NCI-H526 treated with DMSO at 0.1 percent for 48 hours (cell line): ENCODE data around the gene GPR37.
A peak's percentile ranks its signal among the peaks of the same experiment; 100 is the strongest.

ENCODE experiments used
- DNase-seq: peaks from one replicate; lab custom pipeline; 2025; lab: John Stamatoyannopoulos, UW

Gene GPR37

DNA sequence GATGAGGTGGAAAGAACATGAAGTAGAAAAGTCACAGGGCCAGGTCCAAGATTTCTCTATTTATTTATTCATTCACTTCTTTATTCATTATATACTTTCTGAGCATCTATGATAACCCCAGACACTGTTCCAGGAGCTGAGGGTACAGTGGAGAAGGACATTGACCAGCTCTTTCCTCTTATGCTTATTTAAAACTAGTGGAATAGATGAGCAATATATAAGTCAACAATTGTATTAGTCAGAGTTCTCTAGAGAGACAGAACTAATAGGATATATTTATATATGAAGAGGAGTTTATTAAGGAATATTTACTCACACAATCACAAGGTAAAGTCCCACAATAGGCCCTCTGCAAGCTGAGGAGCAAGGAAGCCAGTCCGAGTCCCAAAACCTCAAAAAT is 15.0 kb upstream of the GPR37 start:
- no peak for DNase-seq

DNA sequence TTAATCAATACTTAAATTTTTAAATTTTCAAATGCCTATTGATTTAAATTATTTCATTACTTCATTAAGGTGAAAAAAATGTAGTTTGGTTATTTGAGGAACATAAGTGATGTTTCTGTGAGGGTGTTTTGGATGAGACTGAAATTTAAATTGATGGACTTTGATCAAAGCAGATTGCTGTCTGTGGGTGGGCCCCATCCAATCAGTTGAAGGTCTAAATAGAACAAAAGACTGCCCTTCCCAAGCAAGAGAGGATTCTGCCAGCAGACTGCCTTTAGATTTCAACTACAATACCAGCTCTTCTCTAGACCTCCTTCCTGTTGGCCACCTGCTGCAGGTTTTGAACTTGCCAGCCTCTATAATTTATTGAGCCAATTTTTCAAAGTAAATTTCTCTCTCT is 14.5 kb upstream of the GPR37 start:
- no peak for DNase-seq

DNA sequence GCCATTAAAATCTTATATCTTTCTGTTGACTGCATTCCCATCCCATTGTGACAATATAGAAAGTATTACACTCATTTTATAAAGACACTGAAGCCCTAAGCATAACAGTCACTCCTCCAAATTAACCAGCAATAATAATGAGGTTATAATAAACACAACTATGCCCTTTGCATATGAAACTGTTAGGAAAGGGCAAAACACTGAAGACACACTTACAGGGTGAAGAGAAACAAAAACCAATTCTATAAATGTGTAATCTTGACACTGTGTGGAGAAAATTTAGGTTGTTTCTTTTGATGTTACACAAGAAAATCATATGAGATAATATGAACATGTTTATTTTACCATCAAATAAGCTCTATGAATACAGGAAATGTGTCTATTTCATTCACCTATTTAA is 14.0 kb upstream of the GPR37 start:
- no peak for DNase-seq

DNA sequence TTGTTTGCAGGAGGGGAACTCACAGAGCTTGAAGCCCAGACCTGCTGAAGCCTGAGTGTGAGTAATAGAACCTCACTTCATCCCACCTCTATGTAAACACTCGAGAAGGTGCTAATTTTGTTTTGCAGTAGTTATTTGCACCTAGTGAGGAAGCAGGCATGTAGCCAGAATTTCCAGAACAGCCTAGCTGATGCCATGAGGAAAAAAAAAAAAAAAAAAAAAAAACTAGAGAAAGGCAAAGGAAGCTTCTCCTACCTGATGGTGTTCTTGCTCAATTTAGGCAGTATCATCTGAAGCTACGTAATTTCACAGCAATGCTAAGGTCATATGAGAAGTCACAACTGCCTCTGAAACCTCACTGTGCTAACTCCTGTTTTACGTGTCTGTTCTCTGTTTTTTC is 13.6 kb upstream of the GPR37 start:
- no peak for DNase-seq

DNA sequence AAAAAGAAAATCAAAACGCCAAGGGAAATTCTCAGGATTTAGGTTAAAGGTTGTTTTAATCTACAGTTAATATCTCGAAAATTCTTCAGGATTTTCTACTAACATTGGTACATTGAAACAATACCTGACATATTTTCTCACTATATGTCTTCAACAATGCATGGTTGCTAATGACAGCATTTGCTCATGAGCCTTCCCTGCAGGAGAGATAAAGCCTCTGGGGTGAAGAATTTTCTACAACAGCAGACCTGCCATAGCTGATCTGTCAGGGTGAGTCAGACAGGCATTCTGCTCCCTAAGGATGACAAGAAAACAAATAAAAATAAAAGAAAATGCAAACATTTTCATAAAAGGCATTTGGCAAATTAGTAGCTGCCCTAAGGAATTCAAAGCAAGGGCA is 11.7 kb upstream of the GPR37 start:
- DNase-seq, result no peak

DNA sequence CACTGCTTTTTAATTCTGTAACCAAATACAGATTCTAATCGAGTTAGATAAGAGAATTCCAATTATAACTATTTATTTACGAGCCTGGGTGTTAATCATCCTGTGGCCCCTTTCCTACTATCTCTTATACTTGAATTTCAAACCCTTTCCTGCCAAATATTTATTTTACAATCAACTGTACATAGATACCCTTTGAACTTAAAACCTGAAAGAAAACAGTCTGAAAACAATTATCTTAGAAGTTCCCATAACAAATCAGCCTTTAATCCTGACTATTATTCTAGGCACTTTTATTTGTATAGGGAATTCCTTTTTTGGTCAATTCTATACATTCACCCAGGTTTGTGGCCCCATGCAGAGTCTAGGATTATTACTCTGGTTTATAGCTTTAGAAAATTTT is 10.6 kb upstream of the GPR37 start:
- DNase-seq, result no peak

DNA sequence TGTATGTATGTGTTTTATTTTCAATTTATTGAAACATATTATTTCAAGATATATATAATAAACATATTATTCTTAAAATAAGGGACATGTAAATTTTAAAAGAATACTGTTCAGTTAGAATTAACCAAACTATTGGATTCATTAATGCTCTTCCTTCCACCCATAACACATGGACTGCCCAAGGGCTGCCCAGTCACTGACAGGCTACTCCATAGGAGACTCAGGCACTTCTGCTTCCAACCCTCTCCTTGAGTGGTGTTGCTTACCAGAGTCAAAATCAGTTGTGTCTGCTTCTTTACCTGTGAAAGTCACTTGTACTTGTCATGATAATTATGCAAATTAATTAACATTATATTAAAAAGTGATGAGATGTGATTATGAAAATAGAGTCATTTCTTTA is 9.8 kb upstream of the GPR37 start:
- no peak for DNase-seq

DNA sequence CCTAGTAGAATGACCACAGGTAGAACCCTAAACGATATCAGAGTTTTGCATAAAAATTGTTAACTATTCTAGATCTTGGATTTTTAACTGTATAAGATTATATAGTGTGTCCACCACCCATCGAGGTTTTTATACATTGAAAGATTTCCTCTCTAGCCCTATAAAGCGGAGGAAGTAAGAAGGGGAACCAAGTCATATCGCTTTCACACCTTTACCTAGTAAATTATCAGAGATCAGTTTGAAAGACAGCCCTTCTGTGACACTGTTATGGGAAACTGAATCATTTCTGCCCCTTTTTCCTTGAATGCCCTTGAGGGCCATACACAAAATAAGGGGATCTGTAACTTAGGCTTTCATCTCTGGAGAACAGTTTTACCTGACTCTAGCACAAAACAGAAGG is 8.3 kb upstream of the GPR37 start:
- no peak for DNase-seq

DNA sequence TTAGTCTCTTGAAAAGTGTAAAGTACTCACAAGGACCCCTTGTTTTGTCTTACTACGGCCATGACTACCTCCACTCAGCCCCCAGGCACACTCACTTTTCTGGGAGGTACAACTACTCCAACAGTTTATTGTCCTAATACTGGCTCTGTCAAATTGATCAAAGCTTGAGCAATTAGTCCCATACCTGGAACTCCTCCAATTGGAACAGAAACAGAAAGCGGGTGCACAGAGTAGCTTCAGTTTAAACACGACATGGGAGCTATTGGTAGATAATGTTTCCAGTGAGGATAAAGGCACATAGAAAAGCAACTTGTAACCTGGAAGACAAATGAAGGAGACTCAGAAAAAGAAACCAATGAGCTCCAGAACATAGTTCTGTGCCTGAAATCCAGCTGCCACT is 7.7 kb upstream of the GPR37 start:
- no peak for DNase-seq

DNA sequence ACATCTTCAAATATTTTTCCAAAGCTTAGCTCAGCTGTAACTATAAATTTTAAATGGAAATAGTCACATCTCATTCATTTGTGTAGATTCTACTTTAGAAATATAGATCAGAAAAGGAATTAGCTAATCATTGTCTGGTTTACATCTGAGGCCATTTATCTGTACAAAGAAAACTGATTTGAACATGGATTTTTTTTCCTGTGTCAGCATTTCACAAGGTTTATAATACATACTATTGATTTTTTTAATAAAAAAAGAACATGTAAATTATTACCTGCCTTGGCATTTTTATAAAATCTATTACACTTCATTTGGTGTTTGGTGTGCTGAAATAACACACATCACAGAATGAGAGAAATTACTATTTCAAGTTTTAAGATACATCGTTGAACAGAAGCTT is 3.5 kb upstream of the GPR37 start:
- no peak for DNase-seq

DNA sequence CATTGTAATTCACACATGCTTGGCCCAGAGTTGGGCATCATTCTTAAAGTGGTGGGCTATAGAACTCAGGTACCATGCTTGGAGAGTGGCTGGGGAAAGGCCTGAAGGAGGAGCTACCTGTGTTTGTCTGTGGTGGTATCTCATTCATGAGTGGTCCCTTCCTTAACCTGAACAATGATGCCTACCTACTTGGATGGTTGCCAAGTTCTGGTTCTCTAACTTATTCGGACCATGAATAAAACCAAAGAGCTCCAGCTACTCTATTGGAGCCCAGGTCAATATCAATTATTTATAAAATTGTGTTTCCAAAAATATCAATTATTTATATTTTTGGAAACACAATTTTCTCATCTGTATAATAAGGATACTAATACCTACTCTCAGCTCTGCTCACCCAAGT is 2.9 kb upstream of the GPR37 start:
- no peak for DNase-seq

DNA sequence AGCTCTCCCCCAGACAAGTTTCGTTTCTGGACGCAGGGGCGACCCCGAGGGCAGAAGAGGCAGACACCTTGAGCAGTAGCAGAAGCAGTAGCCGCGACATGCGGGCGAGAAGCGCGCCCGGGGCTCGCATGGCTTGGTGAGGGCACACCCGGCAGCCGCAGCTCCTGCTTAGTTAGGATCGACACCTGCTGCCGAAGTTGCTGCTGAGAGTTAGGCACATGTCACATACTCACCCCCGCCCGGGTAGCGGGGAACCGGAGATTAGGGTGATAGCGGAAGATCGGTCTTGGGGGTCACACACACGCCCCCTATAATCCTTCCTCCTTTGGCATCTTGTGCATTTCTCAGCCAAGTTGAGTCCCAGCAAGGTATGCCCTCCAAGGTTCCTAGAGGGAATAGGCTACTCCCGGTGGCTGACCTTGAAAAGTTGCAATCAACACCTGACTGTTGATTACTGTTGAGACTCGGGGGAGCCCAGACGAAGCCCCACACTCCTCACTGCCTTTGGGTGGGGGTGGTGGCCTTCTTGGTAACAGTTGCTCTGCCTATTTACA is 668 bp downstream of the GPR37 start:
- peak; percentile 40 for DNase-seq

DNA sequence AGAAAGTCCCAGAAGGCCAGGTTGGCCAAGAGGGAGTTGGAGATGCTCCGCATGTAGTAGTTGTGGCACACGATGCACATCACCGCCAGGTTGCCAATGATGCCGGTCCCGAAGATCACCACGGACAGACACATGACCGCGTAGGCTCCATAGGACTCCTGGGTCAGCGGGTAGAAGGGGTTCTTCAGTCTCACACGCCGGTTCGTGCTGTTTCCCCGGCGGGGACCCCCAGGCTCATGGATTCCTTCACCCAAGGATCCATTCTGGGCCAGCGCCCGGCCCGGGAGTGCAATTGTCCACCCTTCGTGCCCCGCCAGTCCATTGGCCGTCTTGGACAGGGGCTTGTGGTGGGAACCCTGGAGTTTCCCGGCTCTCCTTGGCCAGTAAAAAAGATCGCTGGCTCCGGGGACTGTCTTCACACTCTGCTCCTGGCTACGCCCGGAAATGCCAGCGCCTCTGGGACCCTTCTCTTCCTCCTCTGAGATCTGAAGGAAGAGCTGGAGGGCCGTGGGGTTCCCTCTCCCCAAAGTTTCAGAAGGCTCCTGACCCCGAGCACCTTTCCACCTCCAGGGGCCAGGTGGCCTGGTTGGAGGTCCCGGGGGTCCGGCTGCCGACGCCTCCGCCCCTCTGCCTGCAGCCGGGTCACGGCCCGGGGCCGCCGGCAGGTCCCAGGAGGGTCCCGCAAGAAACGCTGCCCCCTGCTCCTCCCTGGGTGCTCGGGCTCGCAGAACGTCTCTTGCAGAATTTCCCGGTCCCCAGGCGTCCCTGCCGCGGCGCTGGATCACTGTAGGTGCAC is 1.3 kb downstream of the GPR37 start:
- no peak for DNase-seq

DNA sequence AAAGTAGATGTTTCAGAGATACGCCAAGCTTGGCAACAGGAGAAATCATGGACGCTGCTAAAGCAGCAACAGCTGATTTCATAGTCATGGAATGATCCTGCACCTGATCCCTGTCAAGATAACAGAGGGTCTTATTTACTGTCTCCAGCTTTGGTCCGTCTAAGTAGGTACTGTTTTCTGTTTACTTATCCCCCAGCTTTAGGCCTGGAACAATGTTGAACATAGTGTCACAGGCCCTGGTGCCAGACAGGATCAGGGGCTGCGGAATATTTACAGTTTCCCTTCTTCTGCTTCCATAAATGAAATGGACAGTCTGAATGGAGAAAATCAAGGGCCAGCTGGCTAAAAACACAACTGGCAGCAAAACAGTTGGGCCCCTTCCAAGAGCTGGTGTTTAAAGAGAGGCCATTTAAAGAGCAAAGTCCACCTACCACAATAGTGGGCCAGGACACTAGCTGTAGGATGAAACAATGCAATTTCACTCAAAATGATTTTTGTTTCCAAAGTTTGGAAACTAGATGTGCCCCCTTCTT is 2.9 kb downstream of the GPR37 start:
- no peak for DNase-seq

DNA sequence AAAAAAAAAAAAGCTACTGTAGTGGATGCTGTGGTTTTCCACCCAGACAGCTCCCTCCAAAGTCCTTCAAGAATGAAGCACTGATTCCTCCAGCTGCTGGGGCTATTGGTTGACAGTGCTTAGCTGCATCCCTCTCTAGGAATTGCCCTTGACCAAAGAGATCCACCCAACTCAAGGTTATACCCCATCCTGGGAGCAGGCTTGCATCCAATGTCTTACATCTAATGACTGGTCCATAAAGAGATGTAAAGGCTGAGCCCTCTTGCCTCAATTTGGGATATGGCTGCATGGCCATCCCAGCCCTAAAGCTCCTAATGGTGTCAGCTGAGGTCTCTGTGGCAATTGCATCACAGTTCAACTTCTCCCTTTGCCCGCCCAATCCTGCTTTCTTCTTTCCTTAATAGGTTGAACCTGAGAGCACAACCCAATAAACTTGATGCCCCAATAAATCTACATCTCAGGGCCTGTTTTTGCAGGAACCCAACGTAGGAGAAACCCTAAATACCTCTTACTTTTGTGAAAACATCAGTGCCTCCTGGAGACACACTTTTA is 4.4 kb downstream of the GPR37 start:
- no peak for DNase-seq

DNA sequence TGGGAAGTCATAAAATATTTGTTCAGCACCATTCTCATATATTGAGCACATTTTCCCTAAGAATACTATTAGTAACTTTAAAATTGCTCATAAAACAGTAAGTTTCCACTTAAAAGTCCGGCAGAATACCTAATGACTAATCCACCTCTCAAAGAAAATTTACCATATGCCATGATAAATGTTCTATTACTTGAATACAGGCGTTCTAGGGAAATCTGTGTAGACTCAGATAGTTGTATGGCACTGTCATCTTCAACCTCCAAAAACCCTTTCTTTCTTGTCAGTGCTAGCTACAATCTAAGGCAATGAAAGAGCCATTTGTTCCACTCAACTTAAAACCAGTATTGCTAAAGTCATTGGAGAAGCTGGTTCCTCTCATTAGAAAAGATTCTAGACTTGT is 7.3 kb downstream of the GPR37 start:
- DNase-seq, result no peak

DNA sequence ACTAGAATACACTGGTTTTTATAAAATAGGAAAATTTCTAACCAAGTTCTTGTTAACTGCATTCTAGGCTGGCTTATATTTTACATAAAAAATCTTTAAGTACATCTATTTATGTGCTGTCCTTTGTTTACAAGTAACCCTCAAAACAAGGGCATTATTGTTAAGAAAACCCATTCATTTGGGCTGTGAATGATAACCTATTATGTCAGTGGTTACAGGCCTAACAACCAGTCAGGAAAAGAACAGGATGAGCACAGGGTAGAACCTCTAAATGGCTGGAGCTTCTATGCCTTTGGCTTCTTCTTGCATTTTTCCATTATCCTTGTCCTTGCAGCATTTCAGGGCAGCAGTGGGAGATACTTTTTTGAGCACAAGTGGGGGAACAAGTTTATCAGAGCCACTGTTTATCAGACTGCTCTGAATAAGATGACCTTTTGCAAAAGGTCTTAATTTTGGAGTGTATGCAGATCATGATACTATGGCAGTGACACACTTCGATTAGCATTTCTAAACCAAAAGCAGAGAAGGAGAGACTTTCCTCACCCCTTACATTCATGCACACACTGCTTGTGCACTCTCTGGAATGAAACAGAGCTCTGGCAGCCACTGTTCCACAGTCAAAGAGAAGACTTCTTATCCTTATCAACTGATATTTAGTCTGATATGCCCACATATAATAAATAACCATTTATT is 10.9 kb downstream of the GPR37 start:
- DNase-seq, result no peak

DNA sequence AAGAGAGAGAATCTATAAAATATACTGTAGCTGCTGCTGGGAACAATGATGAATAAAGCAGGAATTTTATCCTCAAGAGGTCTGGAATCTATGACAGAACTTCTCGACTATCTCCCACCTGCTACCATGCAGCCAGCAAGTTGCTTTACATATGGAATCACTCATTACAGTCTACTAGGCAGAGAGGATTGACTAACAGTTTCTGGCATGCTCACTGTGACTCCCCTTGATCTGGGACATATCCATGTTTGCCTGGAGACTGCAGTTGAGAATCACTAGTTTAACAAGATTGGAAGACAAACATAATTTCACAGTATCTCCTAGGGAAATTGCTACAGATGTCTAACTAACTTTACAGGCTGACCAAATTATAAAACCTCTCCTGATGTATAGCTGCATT is 13.3 kb downstream of the GPR37 start:
- DNase-seq, result no peak

DNA sequence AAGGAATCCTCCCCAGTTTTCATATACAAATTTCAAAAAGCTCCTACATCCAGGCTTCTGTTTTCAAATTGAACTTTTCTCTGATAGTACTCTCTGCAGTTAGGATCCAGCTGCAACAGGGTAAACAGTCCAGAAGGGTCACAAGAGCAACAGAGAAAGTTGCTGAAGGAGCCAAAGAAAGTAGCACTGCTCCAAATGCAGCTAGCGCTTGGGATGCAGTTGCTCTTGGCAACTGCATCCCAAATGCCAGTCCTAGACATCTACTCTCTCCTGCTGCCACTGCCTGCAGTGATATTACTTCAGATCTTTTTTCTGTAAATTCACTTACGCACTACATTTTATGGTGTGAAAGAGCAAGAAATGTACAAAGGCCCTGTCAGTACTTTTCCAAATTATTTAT is 14.6 kb downstream of the GPR37 start:
- no peak for DNase-seq

DNA sequence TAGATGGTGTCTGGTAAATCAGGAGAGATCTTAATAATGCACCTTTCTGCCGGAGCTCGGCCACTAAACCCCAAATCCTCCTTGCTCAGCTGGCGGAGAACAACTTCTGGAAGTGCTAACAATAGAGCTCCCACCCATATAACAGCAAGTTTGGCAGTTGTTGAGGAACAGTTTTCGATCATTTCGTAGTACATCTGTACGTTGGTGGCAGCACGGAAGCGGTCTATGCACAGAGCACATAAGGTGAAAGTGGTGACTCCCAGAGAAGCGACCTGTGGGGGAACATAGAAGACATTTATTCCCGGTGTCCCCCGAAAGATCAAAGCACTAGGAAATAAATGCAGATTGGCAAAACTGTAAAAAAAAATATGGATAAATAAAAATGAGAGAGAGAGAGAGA is 18.5 kb downstream of the GPR37 start:
- DNase-seq, result no peak

DNA sequence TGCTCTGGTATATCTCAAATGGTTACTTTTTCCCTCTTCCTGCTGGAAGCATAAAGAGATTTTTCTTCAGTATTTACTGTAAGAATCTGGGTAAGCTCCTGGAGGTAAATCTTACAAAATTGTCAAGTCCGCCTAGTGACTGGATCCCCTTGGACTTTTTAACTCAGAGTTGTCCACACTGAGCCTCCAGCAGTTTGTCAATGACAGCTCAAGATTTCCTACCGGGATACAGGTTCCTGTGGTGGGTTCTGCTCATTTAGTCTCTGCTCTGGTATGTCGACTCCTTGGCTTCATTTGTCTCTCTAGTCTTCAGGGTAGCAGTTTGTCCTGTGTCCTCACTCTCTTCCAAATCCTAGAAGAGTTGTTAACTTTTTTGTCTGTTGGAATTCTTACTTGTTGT is 27.0 kb downstream of the GPR37 start:
- DNase-seq, result no peak

DNA sequence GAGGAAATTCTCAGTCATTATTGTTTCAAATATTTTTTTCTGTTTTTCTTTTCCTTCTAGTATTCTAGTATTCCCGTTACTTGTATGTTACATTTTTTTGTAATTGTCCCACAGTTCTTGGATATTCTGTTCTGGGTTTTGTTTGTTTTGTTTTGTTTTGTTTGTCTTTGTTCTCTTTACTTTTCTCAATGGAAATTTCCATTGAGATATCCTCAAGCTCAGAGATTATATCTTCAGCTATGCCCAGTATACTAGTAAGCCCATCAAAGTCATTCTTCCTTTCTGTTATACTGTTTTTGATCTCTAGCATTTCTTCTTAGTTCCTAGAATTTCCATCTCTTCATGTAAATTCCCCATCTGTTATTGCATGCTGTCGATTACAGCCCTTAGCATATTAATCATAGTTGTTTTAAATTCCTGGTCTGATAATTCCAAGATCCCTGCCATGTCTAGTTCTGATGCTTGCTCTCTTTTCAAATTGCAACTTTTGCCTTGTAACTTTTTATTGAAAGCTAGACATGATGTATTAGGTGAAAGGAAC is 27.8 kb downstream of the GPR37 start:
- DNase-seq, result no peak

DNA sequence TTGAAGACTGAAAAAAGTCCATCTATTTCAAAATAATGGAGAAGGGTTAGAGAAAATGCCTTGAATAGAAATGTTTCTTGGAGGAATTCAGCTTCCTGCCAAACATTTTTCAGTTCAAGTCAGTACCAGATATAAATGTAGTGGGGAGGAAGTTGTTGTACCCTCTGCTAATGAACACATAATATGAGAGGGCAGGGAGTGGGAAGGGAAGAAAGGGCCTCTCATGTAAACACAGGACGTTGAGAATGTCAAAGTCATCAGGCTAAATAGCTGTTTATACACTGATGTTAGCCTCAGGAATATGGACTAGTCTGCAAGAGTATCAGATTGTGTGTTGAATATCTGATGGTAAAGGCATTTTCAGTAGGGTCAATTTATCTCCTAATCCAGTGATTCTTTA is 37.0 kb downstream of the GPR37 start:
- no peak for DNase-seq
